Measurements from ENCODE around the gene PAPOLA.

DNA sequence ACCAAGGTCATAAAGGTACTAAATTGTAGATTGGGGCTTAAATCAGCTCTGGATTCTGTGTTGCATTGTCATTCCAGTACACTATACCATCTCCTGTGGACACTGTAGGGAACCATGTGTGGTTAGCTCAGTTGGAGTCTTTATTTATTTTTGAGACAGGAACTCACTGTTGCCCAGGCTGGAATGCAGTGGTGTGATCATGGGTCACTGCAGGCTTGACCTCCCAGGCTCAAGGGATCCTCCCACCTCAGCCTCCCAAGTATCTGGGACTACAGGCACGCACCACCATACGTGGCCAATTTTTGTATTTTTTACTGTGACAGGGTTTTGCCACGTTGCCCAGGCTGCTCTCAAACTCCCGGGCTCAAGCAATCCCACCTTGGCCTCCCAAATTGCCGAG is 6.7 kb downstream of the PAPOLA start:
- TF ChIP-seq CTCF (IDR thresholded peaks at IDR 0.05) (no peak), EZH2phosphoT487 (IDR thresholded peaks at IDR 0.05) (no peak)

Measured in neural progenitor cell (in vitro differentiated cells).